Transverse colon (tissue), 4 donors: ENCODE data around the gene RAB17. TPM values are rescaled to one million over a fixed set of nuclear protein-coding genes. Genes with fewer than 3 reads are reported as not detected.
A peak's percentile ranks its signal among the peaks of the same experiment; 100 is the strongest.

Experiments used
- DNase-seq: peaks from one replicate; pipeline ENCODE4 v3.0.0-alpha.2; 2019
- H3K27ac ChIP-seq, 4 donors: fragments of 200-600 bp; sonication (generic); 2 replicates each; pipeline ENCODE4 v1.5.1; 2016 to 2018; ENCODE audit warnings: inconsistent platforms in 4 of 4
- H3K27me3 ChIP-seq: fragments of 200-600 bp; sonication (generic); 2 replicates; pipeline ENCODE4 v1.5.1; 2017; ENCODE audit warnings: inconsistent platforms
- H3K36me3 ChIP-seq, 4 donors: fragments of 200-600 bp; sonication (generic); 2 replicates each; pipeline ENCODE4 v1.5.1; 2017 to 2019; ENCODE audit warnings: inconsistent platforms in 4 of 4
- H3K4me1 ChIP-seq, 4 donors: fragments of 200-600 bp; sonication (generic); 2 replicates each; pipeline ENCODE4 v1.5.1; 2017 to 2020; ENCODE audit warnings: inconsistent platforms in 4 of 4
- H3K4me3 ChIP-seq, 4 donors: fragments of 200-600 bp; sonication (generic); 1 replicate in 1 of 4; 2 replicates in 3 of 4; pipeline versions ENCODE4 v1.5.1 to v1.6.1; 2017 to 2019; ENCODE audit warnings: inconsistent platforms in 4 of 4
- H3K9me3 ChIP-seq, 2 donors: fragments of 200-600 bp; sonication (generic); 2 replicates each; pipeline ENCODE4 v1.5.1; 2017 to 2019; ENCODE audit warnings: inconsistent platforms in 2 of 2
- CTCF ChIP-seq, 5 experiments: fragments of 200-600 bp in 3 of 5; fragments of 450-650 bp in 2 of 5; sonication (generic) in 3 of 5; IDR thresholded peaks; 1 replicate in 2 of 5; 2 replicates in 3 of 5; pipeline ENCODE4 v1.5.1; 2016 to 2017; ENCODE audit warnings: antibody characterized with exemption in 5 of 5, inconsistent platforms in 3 of 5, mild to moderate bottlenecking in 2 of 5, moderate library complexity in 1 of 5
- EP300 ChIP-seq: sonication (generic); formaldehyde crosslinking; IDR thresholded peaks from one replicate; pipeline ENCODE4 v1.6.1; 2017; ENCODE audit warnings: antibody characterized with exemption, low read depth
- POLR2A ChIP-seq: fragments of 450-650 bp; IDR thresholded peaks from one replicate; pipeline ENCODE4 v1.6.1; 2016; ENCODE audit warnings: antibody characterized with exemption, mild to moderate bottlenecking, moderate library complexity
- POLR2AphosphoS5 ChIP-seq, 3 donors: sonication (generic); formaldehyde crosslinking; IDR thresholded peaks; one replicate each; pipeline ENCODE4 v1.6.1; 2016; ENCODE audit warnings: antibody characterized with exemption in 3 of 3
- WGBS, 2 donors: methylation state at CpG; one replicate each; pipeline ENCODE4 v1.1.5; 2018; ENCODE audit warnings: low coverage in 1 of 2; 5-methylcytosine and 5-hydroxymethylcytosine counted together
- in situ Hi-C, 4 donors: fragments of 200-750 bp; cut with MboI; loops; one replicate each; pipeline versions ENCODE4 v1.15.0 to v1.15.1; 2017; ENCODE audit warnings: low sequenced_read_pairs in 3 of 4, low pct_ligation_motif_present in 1 of 4, low pct_unique_long_range_greater_than_20kb in 1 of 4
- intact Hi-C: fragments of 100-400 bp; cut with DNase I; formaldehyde crosslinking; loops from one replicate; pipeline ENCODE4 v1.15.1; 2023; ENCODE audit warnings: low total_unique reads
- total RNA-seq, 4 donors: library from RNA; depleted of rRNA; stranded (reverse); fragments of >200 nt; gene quantifications; one replicate each; pipeline ENCODE4 v1.1.0, GENCODE V29; 2016

The RAB17 gene
- total RNA-seq, 4 donors from 2014 or later = 25.1 to 104 (median 65.6) TPM

- intact Hi-C loops (loop anchor here (10.0 kb wide), 2 partner anchors 450 to 480 kb away; no protein-coding TSS in a partner anchor), in situ Hi-C loops (loop anchor here in 3 of 4 donors (5.0 to 25.0 kb wide), 3 partner anchors 63 to 413 kb away; no protein-coding TSS in a partner anchor)
- no peak overlapping the region for H3K27ac ChIP-seq
- TF ChIP-seq CTCF (IDR thresholded peaks at IDR 0.05) (no peak), POLR2A (no peak), EP300 (no peak), POLR2AphosphoS5 (IDR thresholded peaks at IDR 0.05) (no peak)
- H3K27me3 ChIP-seq = no peaks in the 10 kb centered on the region
- DNase-seq = peak; percentile 30
- no peaks in the 10 kb centered on the region for H3K36me3 ChIP-seq
- 66 to 100% methylated on average over 1 to 24 of the region's 25 CpGs for WGBS, 2 donors
- peaks cover 0 to 12% (median 7%) of the 10 kb centered on the region in 4 donors for H3K4me1 ChIP-seq
- H3K9me3 ChIP-seq = no peaks in the 10 kb centered on the region
- no peak overlapping the region for H3K4me3 ChIP-seq
Observed at GRCh38 chr2:237574894-237575868, 15.4 kb downstream of the RAB17 start.

GRCh38 chr2:237574467-237574866 lies 16.1 kb downstream of the RAB17 start:
- H3K36me3 ChIP-seq = no peaks in the 10 kb centered on the region
- H3K4me3 ChIP-seq = no peak overlapping the region
- WGBS, 2 donors = 89% methylated on average over 9 of the region's 9 CpGs; no CpG with 5 or more reads in 1 of the 2 donors
- no peaks in the 10 kb centered on the region for H3K27me3 ChIP-seq
- no peak for DNase-seq
- intact Hi-C loops = loop anchor here (10.0 kb wide), 2 partner anchors 450 to 480 kb away; no protein-coding TSS in a partner anchor
- peaks cover 0 to 12% (median 7%) of the 10 kb centered on the region in 4 donors for H3K4me1 ChIP-seq
- TF ChIP-seq EP300 (no peak), POLR2AphosphoS5 (IDR thresholded peaks at IDR 0.05) (no peak), CTCF (IDR thresholded peaks at IDR 0.05) (no peak)
- no peaks in the 10 kb centered on the region for H3K9me3 ChIP-seq
- H3K27ac ChIP-seq = no peak overlapping the region
- in situ Hi-C loops = loop anchor here in 2 of 4 donors (5.0 to 25.0 kb wide), 2 partner anchors 62 to 412 kb away; no protein-coding TSS in a partner anchor

- Histone ChIP-seq H3K9me3 (no peaks in the 10 kb centered on the region), H3K27ac (no peak overlapping the region), H3K36me3 (no peaks in the 10 kb centered on the region), H3K27me3 (no peaks in the 10 kb centered on the region), H3K4me3 (no peak overlapping the region), H3K4me1 (peaks cover 0 to 12% (median 7%) of the 10 kb centered on the region in 4 donors)
- in situ Hi-C loops = loop anchor here in 2 of 4 donors (5.0 to 25.0 kb wide), 2 partner anchors 62 to 412 kb away; no protein-coding TSS in a partner anchor
- 87 to 100% methylated on average over 3 to 8 of the region's 8 CpGs for WGBS, 2 donors
- intact Hi-C loops = loop anchor here (2.0 to 10.0 kb wide), 3 partner anchors 61 to 479 kb away; no protein-coding TSS in a partner anchor
- DNase-seq = no peak
- no peak for TF ChIP-seq POLR2A
- no peak for TF ChIP-seq EP300
- no peak for TF ChIP-seq CTCF (IDR thresholded peaks at IDR 0.05)
- no peak for TF ChIP-seq POLR2AphosphoS5 (IDR thresholded peaks at IDR 0.05)
Observed at GRCh38 chr2:237573721-237574415, 16.7 kb downstream of the RAB17 start.
